IPS-18c (cell line): ENCODE data around the gene IL36B.

Experiments used
- H3K4me3 ChIP-seq: 2 replicates; pipeline ENCODE4 v1.7.0; 2013; ENCODE audit warnings: low read depth, mild to moderate bottlenecking, low read length, moderate library complexity; ENCODE audit not compliant: insufficient read depth
- H3K9me3 ChIP-seq: one replicate; pipeline ENCODE4 v1.6.1; 2013; ENCODE audit warnings: mild to moderate bottlenecking, low read length, moderate library complexity; ENCODE audit not compliant: control insufficient read depth, insufficient read depth

Gene IL36B

DNA sequence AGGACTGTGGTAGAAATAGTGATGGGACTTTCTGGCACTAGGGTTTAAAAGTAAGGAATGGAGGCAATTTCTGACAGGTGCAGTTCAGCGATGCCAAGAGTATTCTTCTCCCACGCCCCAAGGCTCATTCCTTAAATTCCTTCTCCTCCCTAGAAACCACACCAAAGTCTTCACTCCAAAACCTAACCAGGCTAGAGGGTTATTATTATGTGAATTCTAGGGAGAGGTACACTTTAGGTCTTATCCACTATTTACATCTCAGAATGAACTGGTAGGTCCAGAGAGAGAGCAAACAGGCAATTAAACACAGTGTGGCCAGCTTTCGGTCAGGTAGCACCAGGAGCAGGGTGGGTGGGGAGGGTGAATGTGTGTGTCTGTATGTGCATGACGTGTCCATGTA is 26.5 kb upstream of the IL36B start:
- H3K9me3 ChIP-seq = no peaks in the 10 kb centered on the region

DNA sequence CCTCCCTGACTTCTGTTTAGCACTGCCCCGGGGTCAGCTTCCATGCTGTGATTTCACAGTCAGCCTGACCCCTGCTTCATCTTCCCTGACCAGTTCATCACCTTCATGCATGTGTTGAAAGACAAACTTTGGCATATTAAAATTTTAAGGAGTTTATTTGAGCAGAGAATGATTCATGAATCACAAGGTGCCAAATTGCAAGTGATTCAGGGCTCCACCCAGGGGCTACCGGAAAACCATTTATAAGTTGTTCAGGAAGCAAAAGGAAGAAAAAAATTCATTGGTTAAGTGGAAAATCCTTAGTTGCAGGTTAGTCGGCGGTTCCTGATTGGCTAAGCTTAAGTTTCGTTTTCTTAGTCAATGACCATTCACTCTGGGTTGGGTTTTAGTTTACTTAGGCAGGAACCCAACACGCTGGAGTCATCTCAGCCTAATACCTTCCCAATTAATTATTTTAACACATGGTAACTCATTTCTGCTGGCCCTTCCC is 25.7 kb upstream of the IL36B start:
- H3K4me3 ChIP-seq = no peak overlapping the region
- no peaks in the 10 kb centered on the region for H3K9me3 ChIP-seq

More for the DNA sequence above, 26.5 kb upstream of the IL36B start:
- H3K4me3 ChIP-seq = no peak overlapping the region

DNA sequence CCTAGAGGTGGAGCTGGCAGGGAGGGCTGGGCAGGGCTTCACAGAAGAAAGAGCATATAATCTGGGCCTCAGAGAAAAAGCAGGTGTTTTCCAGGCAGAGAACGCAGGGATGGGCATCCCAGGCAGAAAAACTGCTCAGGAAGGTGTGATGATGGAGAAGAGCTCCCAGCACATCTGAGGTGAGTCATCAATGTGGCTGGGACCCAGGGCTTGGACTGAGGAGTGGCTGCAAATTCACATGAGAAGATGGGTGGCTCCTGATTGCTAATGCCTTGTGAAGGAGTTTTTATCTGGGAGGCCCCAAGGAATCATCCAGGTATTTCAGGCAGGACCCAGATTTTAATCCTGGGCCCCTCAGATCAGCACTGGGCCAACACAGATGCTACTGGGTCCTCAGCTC is 25.3 kb upstream of the IL36B start:
- H3K4me3 ChIP-seq = no peak overlapping the region

DNA sequence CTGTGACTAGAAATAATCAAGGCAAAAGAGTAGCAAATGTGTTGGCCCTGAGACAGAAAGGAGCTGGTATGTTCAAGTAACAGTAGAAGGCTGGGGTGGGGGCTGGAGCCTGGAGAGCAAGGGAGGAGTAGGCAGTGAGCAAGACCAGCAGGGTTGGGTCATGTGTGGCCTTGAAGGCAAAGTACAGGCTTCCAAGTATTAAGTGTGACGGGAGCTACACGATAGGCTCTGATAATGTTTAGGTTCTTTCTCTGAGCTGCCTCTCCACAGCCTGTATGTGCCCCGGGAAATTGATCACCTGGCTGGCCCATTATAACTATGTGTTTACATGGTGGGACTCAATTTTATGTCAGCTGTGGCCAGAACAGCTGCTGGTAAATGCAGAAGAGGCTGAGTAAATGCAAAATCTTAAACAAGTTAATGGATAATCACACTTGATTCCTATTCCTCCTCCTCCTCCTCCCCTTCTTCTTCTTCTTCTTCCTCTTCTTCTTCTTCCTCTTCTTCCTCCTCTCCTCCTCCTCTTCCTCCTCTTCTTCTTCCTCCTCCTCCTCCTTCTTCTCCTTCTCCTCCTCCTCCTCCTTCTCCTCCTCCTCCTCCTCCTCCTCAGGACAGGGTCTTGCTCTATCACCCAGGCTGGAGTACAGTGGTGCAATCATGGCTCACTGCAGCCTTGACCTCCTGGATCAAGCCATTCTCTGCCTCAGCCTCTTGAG is 24.4 kb upstream of the IL36B start:
- H3K9me3 ChIP-seq = no peaks in the 10 kb centered on the region
- H3K4me3 ChIP-seq = no peak overlapping the region

More for the DNA sequence above, 25.3 kb upstream of the IL36B start:
- no peaks in the 10 kb centered on the region for H3K9me3 ChIP-seq

DNA sequence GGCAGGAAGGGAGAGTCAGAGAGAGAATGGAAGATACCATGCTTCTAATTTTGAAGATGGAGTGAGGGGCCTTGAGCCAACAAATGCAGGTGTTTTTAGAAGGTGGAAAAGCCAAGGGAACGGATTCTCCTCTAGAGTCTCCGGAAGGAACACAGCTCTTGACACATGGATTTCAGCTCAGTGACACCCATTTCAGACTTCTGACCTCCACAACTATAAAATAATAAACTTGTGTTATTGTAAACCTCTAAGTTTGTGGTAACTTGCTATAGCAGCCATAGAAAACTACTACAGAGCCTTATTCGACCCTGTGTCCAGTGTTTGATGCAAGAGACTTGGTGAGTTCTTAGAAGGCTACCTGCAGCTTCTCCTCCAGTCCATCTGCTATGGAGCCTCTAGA is 22.9 kb upstream of the IL36B start:
- Histone ChIP-seq H3K4me3 (no peak overlapping the region), H3K9me3 (no peaks in the 10 kb centered on the region)

DNA sequence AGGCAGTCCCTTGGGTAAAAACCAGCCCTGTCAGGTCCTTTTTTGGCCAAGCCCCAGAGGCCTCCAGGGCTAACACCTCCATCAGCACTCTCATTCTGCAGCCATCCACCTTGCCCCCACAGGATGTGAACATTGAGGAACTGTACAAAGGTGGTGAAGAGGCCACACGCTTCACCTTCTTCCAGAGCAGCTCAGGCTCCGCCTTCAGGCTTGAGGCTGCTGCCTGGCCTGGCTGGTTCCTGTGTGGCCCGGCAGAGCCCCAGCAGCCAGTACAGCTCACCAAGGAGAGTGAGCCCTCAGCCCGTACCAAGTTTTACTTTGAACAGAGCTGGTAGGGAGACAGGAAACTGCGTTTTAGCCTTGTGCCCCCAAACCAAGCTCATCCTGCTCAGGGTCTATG is 22.4 kb upstream of the IL36B start:
- H3K9me3 ChIP-seq = no peaks in the 10 kb centered on the region
- no peak overlapping the region for H3K4me3 ChIP-seq

DNA sequence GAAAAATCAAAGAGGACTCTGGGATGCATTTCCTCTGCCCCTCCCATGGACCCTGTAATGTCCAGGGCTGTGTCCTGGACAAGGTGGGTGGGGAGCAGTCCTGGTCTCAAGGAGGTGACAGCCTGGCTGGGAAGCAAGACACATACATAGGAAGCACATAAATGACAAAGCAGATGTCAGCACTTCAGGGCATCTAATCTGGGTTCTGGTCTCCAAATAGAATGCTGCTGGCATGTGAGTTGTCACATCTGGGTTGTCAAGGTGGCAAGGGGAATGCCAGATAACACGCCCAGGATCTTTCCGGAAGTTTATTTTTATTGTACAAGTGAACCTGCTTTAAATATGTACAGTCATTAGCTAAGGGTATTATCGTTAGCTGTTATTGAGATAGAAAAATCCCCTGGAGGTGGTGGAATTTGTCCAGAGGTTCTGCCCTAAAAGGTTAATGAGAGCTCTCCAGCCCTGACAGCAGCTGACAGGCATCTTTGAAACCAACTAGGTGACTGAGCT is 20.7 kb upstream of the IL36B start:
- Histone ChIP-seq H3K9me3 (no peaks in the 10 kb centered on the region), H3K4me3 (no peak overlapping the region)

DNA sequence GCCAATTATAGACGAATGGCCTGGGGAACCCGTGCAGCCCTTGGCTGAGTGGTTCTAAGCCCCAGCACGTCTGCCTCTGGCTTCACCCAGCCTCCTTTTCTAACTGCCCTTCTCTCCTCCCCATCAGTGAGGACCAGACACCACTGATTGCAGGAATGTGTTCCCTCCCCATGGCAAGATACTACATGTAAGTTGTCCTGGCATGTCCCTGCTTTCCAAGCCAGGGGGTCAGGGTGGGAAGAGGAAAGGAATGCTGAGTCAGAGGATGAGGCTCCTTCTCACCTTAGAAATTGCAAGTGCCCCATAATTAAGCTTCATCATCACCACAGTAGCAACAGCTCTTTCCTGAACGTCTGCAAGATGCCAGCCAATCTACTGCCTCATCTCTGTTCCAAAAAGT is 19.9 kb upstream of the IL36B start:
- no peaks in the 10 kb centered on the region for H3K9me3 ChIP-seq
- H3K4me3 ChIP-seq = no peak overlapping the region

DNA sequence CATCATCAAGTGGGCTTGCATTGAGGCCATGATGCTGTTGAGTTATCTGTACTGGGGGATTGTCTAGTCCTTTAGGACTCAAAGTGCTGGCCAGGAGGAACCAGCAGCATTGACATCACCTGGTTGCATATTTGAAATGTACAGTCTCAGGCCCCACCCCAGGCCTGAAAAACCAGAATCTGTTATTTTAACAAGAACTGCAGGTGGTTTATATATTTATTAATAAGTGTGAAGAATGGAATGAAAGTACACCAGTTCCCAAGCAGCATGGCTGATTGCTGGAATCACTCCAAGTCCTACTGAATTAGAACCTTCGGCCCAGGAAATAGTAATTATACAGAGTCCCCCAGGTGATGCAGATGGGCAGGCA is 17.9 kb upstream of the IL36B start:
- Histone ChIP-seq H3K4me3 (no peak overlapping the region), H3K9me3 (no peaks in the 10 kb centered on the region)

DNA sequence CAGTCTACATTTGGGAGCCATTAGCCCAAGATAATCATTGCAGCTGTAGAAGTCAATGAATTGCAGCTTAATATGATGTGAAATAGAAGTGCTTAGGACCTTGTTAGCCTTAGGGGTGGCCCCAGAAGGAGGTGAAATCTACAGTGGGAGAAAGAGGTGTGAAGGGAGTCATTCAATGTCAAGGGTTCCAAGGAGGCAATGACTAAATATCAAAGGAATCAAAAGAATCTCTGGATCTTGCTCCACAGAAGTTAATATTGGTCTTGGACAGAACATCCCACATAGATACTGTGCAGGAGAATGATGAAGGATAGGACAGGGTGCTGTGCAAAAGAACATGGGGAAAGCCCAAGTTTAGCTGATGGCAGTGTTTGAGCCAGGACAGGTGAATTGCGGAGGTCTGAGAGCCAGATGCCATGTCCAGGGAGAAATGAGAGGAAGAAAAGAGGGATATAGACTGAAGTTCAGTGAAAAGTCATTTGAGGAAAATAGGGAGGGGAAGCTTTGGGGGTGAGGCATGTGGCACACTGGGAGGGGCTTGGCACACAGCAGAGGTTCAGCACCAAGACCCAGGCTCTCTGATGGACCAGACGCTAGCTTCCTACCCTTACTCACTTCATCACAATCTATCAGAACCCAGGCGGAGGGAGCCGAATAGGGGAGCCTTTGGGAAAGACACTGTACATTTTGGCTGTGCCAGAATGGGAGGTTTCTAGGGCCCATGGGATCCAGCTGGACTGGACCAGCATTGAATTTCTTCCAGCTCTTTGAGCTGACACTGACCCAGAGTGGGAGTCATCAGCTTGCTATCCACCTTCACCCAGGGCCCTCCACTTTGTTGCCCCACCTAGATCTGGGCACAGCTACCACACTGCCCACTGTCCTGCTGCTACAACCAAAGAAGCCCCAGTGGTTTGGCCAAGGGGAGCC is 17.3 kb upstream of the IL36B start:
- H3K4me3 ChIP-seq = no peak overlapping the region
- no peaks in the 10 kb centered on the region for H3K9me3 ChIP-seq

DNA sequence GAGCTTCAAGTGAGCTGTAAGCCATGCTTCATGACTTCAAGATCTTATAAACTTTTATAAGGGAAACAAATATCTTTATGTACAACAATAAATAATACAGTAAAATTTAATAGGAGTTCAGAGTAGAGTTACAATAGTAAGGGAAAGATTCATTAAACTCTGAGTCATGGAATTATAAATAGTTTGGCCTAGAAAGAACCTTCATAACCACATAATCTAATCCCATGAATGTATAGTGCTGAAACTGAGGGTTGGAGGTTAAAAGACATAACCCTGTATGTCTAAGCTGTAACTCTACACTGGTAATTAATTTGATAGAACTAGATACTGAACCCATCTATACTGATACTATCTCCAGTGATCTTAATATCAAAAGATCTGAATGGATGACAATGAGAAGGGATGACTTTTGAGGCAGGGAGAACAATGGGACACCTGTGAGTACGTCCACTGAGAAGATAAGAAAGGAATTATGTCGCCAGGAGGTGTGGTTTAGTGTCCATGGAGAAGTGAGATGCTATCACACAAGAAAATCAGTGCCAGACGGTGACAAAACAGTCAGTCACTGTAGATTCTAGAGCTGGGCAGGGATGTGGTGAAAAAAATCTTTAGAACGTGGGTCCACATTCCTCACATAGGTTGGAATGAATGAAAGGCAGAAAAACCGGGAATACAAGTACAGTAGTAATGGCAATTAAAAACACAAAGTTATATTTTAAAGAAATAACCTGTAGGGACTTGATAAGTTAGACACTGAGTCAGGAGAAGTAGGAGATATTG is 16.2 kb upstream of the IL36B start:
- Histone ChIP-seq H3K4me3 (no peak overlapping the region), H3K9me3 (no peaks in the 10 kb centered on the region)

DNA sequence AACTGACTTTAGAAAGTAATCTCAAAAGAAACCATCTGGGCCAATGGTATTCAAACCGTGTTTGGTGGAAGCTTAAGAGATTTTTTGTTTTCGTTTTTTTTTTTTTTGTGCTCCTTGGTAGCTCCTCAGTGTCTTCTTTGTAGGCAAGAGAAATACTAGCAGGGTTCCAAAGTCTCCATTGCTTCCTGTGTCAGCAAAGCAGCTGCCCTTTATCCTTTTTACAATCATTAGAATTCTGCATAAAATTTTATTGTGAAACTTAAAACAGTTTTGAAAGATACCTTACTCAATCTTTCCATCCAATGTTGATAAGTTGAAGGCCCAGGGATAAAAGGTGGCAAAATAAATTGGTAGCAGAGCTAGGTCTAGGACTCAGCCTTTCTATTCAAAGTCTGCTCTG is 15.6 kb upstream of the IL36B start:
- Histone ChIP-seq H3K4me3 (no peak overlapping the region), H3K9me3 (no peaks in the 10 kb centered on the region)

DNA sequence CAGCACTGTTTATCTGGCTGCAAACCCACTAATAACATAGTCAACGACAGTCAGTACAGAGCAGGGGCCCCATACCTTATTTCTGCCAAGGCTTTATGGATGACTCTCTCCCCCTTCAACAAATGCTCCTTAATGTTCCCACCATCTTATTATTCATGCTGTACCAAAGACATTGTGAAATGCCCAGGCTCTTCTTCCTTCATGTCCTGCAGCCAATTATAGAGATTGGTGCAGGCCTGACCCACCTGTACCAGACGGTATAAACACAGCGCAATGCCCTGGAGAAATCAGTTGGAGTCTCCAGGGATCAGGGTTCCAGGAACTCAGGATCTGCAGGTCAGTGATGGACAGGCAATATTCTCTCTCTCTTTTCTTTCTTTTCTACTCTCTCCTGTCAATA is 15.0 kb upstream of the IL36B start, which contains the start of gene IL1F10:
TSS of gene IL1F10 (plus strand) at position 290 of the 400 bp plus-strand sequence. CDS start 4,769 bp downstream, outside the sequence.
- no peaks in the 10 kb centered on the region for H3K9me3 ChIP-seq
- no peak within 1 kb of the TSS for H3K4me3 ChIP-seq

DNA sequence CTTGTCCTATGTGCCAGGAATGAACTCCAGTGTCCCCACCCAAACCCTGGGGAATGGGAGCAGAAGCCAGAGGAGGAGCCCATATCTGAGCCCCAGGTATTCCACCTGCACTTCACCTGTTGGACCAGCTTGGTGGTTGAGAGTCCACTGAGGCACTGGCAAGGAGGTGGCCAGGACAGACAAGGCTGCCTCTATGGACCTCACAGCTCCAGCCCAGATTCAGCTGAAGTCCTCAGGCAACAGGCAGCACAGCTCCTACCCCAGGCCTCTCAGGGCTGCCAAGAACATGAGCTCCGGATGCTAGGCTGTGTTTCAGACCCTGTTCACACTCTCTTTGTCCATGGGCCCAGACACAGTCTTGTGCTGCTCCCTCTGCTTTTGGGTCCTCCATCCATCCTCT is 12.2 kb upstream of the IL36B start:
- no peaks in the 10 kb centered on the region for H3K9me3 ChIP-seq
- H3K4me3 ChIP-seq = no peak overlapping the region

DNA sequence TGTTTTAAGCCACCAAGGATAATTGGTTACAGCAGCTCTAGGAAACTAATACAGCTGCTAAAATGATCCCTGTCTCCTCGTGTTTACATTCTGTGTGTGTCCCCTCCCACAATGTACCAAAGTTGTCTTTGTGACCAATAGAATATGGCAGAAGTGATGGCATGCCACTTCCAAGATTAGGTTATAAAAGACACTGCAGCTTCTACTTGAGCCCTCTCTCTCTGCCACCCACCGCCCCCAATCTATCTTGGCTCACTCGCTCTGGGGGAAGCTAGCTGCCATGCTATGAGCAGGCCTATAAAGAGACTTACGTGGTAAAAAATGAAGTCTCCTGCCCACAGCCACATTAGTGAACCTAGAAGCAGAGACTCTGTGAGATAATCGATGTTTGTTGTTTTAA is 11.6 kb upstream of the IL36B start:
- H3K4me3 ChIP-seq = no peak overlapping the region

DNA sequence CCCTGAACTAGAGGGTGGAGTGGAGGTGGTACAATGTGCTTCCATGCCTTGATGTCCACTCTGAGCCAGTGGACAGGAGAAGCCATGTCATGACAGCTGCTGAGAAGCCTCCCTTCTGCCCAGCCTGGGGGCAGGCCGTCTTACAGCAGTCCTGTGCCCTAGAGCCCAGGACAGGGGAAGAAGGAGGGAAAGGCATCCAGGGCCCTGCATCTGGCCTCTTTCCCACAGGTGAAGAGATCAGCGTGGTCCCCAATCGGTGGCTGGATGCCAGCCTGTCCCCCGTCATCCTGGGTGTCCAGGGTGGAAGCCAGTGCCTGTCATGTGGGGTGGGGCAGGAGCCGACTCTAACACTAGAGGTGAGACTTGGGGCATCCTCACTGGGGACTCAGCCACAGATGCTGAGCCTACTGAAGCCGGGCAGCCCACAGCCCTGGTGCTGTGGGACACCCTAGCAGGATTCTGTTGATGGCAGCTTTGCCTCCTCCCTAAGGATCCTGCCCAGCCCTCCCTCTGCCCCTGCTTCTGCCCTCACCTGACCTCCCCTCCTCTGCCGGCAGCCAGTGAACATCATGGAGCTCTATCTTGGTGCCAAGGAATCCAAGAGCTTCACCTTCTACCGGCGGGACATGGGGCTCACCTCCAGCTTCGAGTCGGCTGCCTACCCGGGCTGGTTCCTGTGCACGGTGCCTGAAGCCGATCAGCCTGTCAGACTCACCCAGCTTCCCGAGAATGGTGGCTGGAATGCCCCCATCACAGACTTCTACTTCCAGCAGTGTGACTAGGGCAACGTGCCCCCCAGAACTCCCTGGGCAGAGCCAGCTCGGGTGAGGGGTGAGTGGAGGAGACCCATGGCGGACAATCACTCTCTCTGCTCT is 9.5 kb upstream of the IL36B start:
- H3K9me3 ChIP-seq = no peaks in the 10 kb centered on the region
- H3K4me3 ChIP-seq = no peak overlapping the region

More for the DNA sequence above, 11.6 kb upstream of the IL36B start:
- no peaks in the 10 kb centered on the region for H3K9me3 ChIP-seq
